Suprapubic skin (tissue), 4 donors: ENCODE measurements around the gene KRTAP10-9. TPM values are rescaled to one million over a fixed set of nuclear protein-coding genes. Genes with fewer than 3 reads are reported as not detected.
"Not testable (repeated sequence)": the region's sequence is repeated elsewhere in the genome, so short reads cannot be mapped to it uniquely, and the experiment has no call there.

ENCODE experiments used
- DNase-seq, 2 donors: peaks; one replicate each; pipeline ENCODE4 v3.0.0-alpha.2; 2019; ENCODE audit warnings: low spot score in 2 of 2
- H3K27ac ChIP-seq: fragments of 200-600 bp; sonication (generic); one replicate; pipeline ENCODE4 v1.5.1; 2019
- H3K27me3 ChIP-seq: fragments of 200-600 bp; sonication (generic); one replicate; pipeline ENCODE4 v1.5.1; 2019
- H3K36me3 ChIP-seq: fragments of 200-600 bp; sonication (generic); one replicate; pipeline ENCODE4 v1.5.1; 2019
- H3K4me1 ChIP-seq: fragments of 200-600 bp; sonication (generic); one replicate; pipeline ENCODE4 v1.5.1; 2019
- H3K4me3 ChIP-seq: fragments of 200-600 bp; sonication (generic); one replicate; pipeline ENCODE4 v1.5.1; 2019; ENCODE audit warnings: mild to moderate bottlenecking
- H3K9me3 ChIP-seq: fragments of 200-600 bp; sonication (generic); one replicate; pipeline ENCODE4 v1.5.1; 2019
- EP300 ChIP-seq: sonication (generic); formaldehyde crosslinking; IDR thresholded peaks from one replicate; pipeline ENCODE4 v1.6.1; 2017; ENCODE audit warnings: antibody characterized with exemption
- POLR2A ChIP-seq, 2 donors: fragments of 450-650 bp; IDR thresholded peaks; one replicate each; pipeline ENCODE4 v1.6.1; 2017; ENCODE audit warnings: antibody characterized with exemption in 2 of 2, mild to moderate bottlenecking in 2 of 2, moderate library complexity in 2 of 2
- POLR2AphosphoS5 ChIP-seq, 3 donors: sonication (generic); formaldehyde crosslinking; IDR thresholded peaks; one replicate each; pipeline ENCODE4 v1.6.1; 2017; ENCODE audit warnings: antibody characterized with exemption in 3 of 3
- WGBS: methylation state at CpG from one replicate; pipeline ENCODE4 v1.1.5; 2018; 5-methylcytosine and 5-hydroxymethylcytosine counted together
- total RNA-seq, 4 donors: library from RNA; depleted of rRNA; stranded (reverse); fragments of >200 nt; gene quantifications; one replicate each; pipeline ENCODE4 v1.1.0, GENCODE V29; 2016
- TF ChIP-seq, protein P1 (sequence below), 2 donors: fragments of 200-600 bp in 1 of 2; fragments of 450-650 bp in 1 of 2; sonication (generic) in 1 of 2; IDR thresholded peaks; one replicate each; pipeline ENCODE4 v1.5.1; 2016 to 2019; ENCODE audit warnings: antibody characterized with exemption in 2 of 2, mild to moderate bottlenecking in 1 of 2, moderate library complexity in 1 of 2

Gene KRTAP10-9
- total RNA-seq, 4 donors from 2014 or later: 1.6 to 9.9 TPM; not detected in 2

DNA sequence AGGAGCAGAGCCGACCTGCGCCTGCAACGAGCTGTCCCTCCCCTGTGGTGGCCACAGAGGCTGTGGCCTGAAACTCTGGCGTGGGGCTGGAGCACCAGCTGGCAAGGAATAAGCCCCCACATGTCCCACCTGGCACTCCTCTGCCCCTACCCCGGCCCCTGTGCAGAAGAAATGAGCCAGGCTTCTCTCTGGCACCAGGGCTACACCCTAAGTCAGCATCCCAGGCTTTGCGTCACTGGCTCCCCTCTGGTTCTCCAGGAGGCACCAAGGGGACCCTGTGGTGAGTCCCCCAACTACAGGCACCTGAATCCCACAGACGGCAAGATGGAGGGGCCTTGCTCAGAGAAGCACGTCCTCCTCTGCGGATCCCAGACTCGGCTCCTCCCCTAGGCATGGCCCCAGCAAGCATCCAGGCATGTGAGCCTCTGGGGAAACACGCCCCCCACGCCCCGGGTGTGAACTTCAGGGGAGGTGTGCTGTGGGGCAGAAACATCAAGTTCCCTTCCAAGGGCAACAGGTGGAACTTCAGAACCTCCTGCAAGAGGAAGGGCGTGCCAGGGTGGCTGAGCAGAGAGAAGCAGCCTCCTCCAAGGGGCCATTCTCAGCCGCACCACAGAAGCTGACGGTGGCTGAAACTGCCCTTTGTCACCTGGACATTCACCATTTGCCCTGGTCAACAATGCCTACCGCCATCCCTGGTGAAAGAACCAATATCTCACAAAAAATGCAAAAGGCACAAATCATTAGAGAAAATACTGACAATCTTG is 23.6 kb upstream of the KRTAP10-9 start:
- peak in 1 of 2 donors; percentile 67 for DNase-seq
- Histone ChIP-seq H3K4me3 (no peak overlapping the region), H3K27me3 (peaks cover 49% of the 10 kb centered on the region), H3K27ac (no peak overlapping the region), H3K36me3 (no peaks in the 10 kb centered on the region), H3K9me3 (no peaks in the 10 kb centered on the region), H3K4me1 (no peaks in the 10 kb centered on the region)
- WGBS: 74% methylated on average over 8 of the region's 17 CpGs
- TF ChIP-seq EP300: no peak
- no peak for TF ChIP-seq POLR2AphosphoS5 (IDR thresholded peaks at IDR 0.05)
- TF ChIP-seq POLR2A (IDR thresholded peaks at IDR 0.05): no peak
- TF ChIP-seq, protein P1, sequence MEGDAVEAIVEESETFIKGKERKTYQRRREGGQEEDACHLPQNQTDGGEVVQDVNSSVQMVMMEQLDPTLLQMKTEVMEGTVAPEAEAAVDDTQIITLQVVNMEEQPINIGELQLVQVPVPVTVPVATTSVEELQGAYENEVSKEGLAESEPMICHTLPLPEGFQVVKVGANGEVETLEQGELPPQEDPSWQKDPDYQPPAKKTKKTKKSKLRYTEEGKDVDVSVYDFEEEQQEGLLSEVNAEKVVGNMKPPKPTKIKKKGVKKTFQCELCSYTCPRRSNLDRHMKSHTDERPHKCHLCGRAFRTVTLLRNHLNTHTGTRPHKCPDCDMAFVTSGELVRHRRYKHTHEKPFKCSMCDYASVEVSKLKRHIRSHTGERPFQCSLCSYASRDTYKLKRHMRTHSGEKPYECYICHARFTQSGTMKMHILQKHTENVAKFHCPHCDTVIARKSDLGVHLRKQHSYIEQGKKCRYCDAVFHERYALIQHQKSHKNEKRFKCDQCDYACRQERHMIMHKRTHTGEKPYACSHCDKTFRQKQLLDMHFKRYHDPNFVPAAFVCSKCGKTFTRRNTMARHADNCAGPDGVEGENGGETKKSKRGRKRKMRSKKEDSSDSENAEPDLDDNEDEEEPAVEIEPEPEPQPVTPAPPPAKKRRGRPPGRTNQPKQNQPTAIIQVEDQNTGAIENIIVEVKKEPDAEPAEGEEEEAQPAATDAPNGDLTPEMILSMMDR (IDR thresholded peaks at IDR 0.05): no peak

- TF ChIP-seq EP300 (no peak), POLR2A (IDR thresholded peaks at IDR 0.05) (no peak), POLR2AphosphoS5 (IDR thresholded peaks at IDR 0.05) (no peak)
- TF ChIP-seq, protein P1 (IDR thresholded peaks at IDR 0.05): no peak
- DNase-seq: peak in 1 of 2 donors; percentile 40
- 92% methylated on average over 8 of the region's 8 CpGs for WGBS
Observed at GRCh38 chr21:44603911-44604310, 23.0 kb upstream of the KRTAP10-9 start.

DNA sequence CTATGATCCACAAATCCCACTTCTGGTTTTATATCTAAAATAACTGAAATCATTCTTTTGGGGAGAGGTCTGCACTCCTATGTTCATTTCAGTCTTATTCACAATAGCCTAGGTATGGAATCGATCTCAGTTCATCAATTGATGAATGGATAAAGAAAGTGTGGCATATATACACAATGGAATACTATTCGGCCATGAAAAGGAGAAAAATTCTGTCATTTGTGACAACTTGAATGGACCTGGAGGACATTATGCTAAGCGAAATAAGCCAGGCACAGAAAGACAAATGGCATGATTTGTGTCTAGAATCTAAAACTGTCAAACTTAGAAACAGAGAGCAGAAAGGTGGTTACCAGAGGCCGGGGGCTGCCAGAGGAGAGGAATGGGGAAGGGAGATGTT is 20.4 kb upstream of the KRTAP10-9 start:
- Histone ChIP-seq H3K9me3 (peaks cover 11% of the 10 kb centered on the region), H3K27me3 (peaks cover 32% of the 10 kb centered on the region), H3K27ac (no peak overlapping the region), H3K4me3 (no peak overlapping the region), H3K36me3 (no peaks in the 10 kb centered on the region), H3K4me1 (no peaks in the 10 kb centered on the region)
- DNase-seq: peak in 1 of 2 donors; percentile 18
- 87% methylated on average over 4 of the region's 4 CpGs for WGBS
- no peak for TF ChIP-seq EP300
- TF ChIP-seq POLR2A (IDR thresholded peaks at IDR 0.05): no peak
- TF ChIP-seq, protein P1 (IDR thresholded peaks at IDR 0.05): no peak
- TF ChIP-seq POLR2AphosphoS5 (IDR thresholded peaks at IDR 0.05): no peak

More at GRCh38 chr21:44603911-44604310, 23.0 kb upstream of the KRTAP10-9 start:
- no peaks in the 10 kb centered on the region for H3K4me1 ChIP-seq
- H3K27me3 ChIP-seq: peaks cover 48% of the 10 kb centered on the region
- no peak overlapping the region for H3K27ac ChIP-seq
- peaks cover under 1% of the 10 kb centered on the region for H3K9me3 ChIP-seq
- no peaks in the 10 kb centered on the region for H3K36me3 ChIP-seq
- H3K4me3 ChIP-seq: no peak overlapping the region

- H3K4me3 ChIP-seq: no peak overlapping the region
- TF ChIP-seq, protein P1 (IDR thresholded peaks at IDR 0.05): no peak
- TF ChIP-seq POLR2AphosphoS5 (IDR thresholded peaks at IDR 0.05) (no peak), POLR2A (IDR thresholded peaks at IDR 0.05) (no peak), EP300 (no peak)
Observed at GRCh38 chr21:44609193-44609592, 17.7 kb upstream of the KRTAP10-9 start.

GRCh38 chr21:44610157-44610843 is 16.6 kb upstream of the KRTAP10-9 start:
- H3K27ac ChIP-seq, H3K36me3 ChIP-seq, H3K4me1 ChIP-seq, H3K4me3 ChIP-seq: not testable (repeated sequence)
- DNase-seq: peak in 1 of 2 donors; percentile 24
- peaks cover 11% of the 10 kb centered on the region for H3K9me3 ChIP-seq
- H3K27me3 ChIP-seq: peaks cover 30% of the 10 kb centered on the region
- 91% methylated on average over 7 of the region's 7 CpGs for WGBS

More at GRCh38 chr21:44609193-44609592, 17.7 kb upstream of the KRTAP10-9 start:
- peaks cover 11% of the 10 kb centered on the region for H3K9me3 ChIP-seq
- H3K4me1 ChIP-seq: no peaks in the 10 kb centered on the region
- no peak for DNase-seq
- H3K36me3 ChIP-seq: no peaks in the 10 kb centered on the region
- H3K27me3 ChIP-seq: peaks cover 29% of the 10 kb centered on the region
- H3K27ac ChIP-seq: no peak overlapping the region
